PFSK-1 (cell line): ENCODE results near the gene PCNT.

Experiments used
- POLR2AphosphoS5 ChIP-seq: IDR thresholded peaks from 2 replicates; pipeline ENCODE4 v1.6.1; 2012; ENCODE audit warnings: low read depth, mild to moderate bottlenecking, control low read depth, low read length, moderate library complexity
- REST ChIP-seq, 2 experiments: IDR thresholded peaks; 2 replicates each; pipeline versions ENCODE4 v1.6.1 to v1.8.0; 2011 to 2012; ENCODE audit warnings: low read depth in 2 of 2, low read length in 2 of 2, control low read depth in 1 of 2, inconsistent platforms in 1 of 2, mild to moderate bottlenecking in 1 of 2, moderate library complexity in 1 of 2; ENCODE audit not compliant: insufficient read depth in 1 of 2
- SIN3A ChIP-seq: IDR thresholded peaks from 2 replicates; pipeline ENCODE4 v1.6.1; 2012; ENCODE audit warnings: mild to moderate bottlenecking, low read length, moderate library complexity, borderline replicate concordance; ENCODE audit not compliant: insufficient read depth
- TAF1 ChIP-seq: IDR thresholded peaks from 2 replicates; pipeline ENCODE4 v1.6.1; 2012; ENCODE audit warnings: low read length, control low read depth, borderline replicate concordance; ENCODE audit not compliant: insufficient read depth

DNA sequence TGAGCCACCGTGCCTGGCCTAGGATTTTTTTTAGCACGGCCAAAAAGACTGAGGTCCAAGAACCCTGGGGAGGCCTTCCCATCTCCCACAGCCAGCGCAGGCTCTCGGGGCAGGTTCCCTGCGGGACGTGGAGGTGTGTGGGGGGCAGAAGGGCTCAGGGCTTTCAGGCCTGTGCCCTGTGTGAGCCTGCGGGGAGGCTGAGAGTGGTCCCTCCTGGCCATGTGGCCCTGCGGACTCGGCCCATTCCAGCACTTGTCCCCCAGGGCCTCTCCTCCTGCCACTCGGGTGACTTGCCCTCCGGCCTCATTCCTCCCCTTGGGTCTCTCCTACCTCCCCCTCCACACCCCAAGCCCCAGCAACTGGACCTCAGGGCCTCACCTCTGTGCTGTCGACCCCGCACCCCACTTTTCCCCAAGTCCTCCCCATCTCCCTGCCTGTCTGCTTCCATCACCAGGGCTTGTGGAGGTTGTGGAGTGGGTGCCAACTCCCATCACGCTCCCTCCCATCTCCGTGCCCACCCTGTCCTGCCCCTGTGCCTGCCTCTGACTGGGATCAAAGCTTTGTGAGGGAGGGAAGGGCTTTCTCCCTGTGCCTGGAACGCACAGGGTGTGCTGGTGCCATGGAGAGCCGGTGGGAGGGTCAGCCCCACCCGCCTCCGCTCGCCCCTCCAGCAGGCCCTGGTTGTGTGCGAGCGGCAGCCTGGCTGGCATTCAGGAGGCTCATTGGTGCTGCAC is 102.5 kb downstream of the PCNT start:
- TF ChIP-seq REST (IDR thresholded peaks at IDR 0.05; ENCODE audit: insufficient read depth in 1 of 2, low read depth in 2 of 2, low read length in 2 of 2), result no peak
- no peak for TF ChIP-seq TAF1
- no peak for TF ChIP-seq POLR2AphosphoS5
- no peak for TF ChIP-seq SIN3A
